Activated T-cell treated with anti-CD3 and anti-CD28 coated beads for 1 hour (primary cell): ENCODE results near the gene PRRG3.

Experiments
- DNase-seq: peaks from one replicate; pipeline ENCODE4 v3.0.0-alpha.2; 2020; ENCODE audit warnings: low read depth

Gene PRRG3

GRCh38 chrX:151743651-151744470 lies 48.6 kb downstream of the PRRG3 start:
- DNase-seq = no peak

GRCh38 chrX:151745651-151746050 lies 50.4 kb downstream of the PRRG3 start:
- DNase-seq = no peak

GRCh38 chrX:151746502-151746901 lies 51.2 kb downstream of the PRRG3 start:
- no peak for DNase-seq

GRCh38 chrX:151750511-151750910 lies 55.3 kb downstream of the PRRG3 start:
- no peak for DNase-seq

- DNase-seq = no peak
Measured at GRCh38 chrX:151752847-151753246, 57.6 kb downstream of the PRRG3 start.

GRCh38 chrX:151753313-151754046 lies 58.2 kb downstream of the PRRG3 start:
- no peak for DNase-seq

GRCh38 chrX:151754047-151754429 lies 58.8 kb downstream of the PRRG3 start:
- no peak for DNase-seq

- DNase-seq = no peak
Measured at GRCh38 chrX:151754641-151755215, 59.5 kb downstream of the PRRG3 start.
